GM18867 (cell line): ENCODE data around the gene HMCN2.
"Not testable (repeated sequence)": the region's sequence is repeated elsewhere in the genome, so short reads cannot be mapped to it uniquely, and the experiment has no call there.

Source experiments
- ATAC-seq: cut with Tn5 transposase; IDR thresholded peaks from one replicate; pipeline ENCODE4 v1.9.1; 2021; ENCODE audit warnings: mild to moderate bottlenecking, moderate library complexity; ENCODE audit not compliant: unreplicated experiment

The HMCN2 gene

GRCh38 chr9:130427326-130427725 is 161.8 kb downstream of the HMCN2 start:
- no peak for ATAC-seq

- no peak for ATAC-seq
These were observed 162.6 kb downstream of the HMCN2 start for GRCh38 chr9:130428086-130428665.

GRCh38 chr9:130429381-130429780 is 163.8 kb downstream of the HMCN2 start:
- ATAC-seq: no peak

GRCh38 chr9:130429831-130430230 is 164.3 kb downstream of the HMCN2 start:
- no peak for ATAC-seq

- no peak for ATAC-seq
These were observed 164.7 kb downstream of the HMCN2 start for GRCh38 chr9:130430232-130430631.

- ATAC-seq: no peak
These were observed 165.4 kb downstream of the HMCN2 start for GRCh38 chr9:130430734-130431535.

GRCh38 chr9:130431536-130432303 is 166.2 kb downstream of the HMCN2 start:
- no peak for ATAC-seq

GRCh38 chr9:130432362-130432761 is 166.8 kb downstream of the HMCN2 start:
- ATAC-seq: no peak

- ATAC-seq: no peak
These were observed 167.2 kb downstream of the HMCN2 start for GRCh38 chr9:130432796-130433167.

GRCh38 chr9:130433168-130433946 is 167.8 kb downstream of the HMCN2 start:
- no peak for ATAC-seq

GRCh38 chr9:130433947-130434262 is 168.3 kb downstream of the HMCN2 start:
- ATAC-seq: no peak

GRCh38 chr9:130434656-130435055 is 169.1 kb downstream of the HMCN2 start:
- not testable (repeated sequence) for ATAC-seq

- ATAC-seq: no peak
These were observed 171.6 kb downstream of the HMCN2 start for GRCh38 chr9:130437011-130437789.

- ATAC-seq: no peak
These were observed 172.9 kb downstream of the HMCN2 start for GRCh38 chr9:130438382-130438981.

- no peak for ATAC-seq
These were observed 175.5 kb downstream of the HMCN2 start for GRCh38 chr9:130441031-130441430.

GRCh38 chr9:130442746-130443455 is 177.3 kb downstream of the HMCN2 start:
- no peak for ATAC-seq

- no peak for ATAC-seq
These were observed 177.9 kb downstream of the HMCN2 start for GRCh38 chr9:130443456-130443801.

- no peak for ATAC-seq
These were observed 178.4 kb downstream of the HMCN2 start for GRCh38 chr9:130443840-130444492.
